Chondrocyte (in vitro differentiated cells): ENCODE data around the gene SLC17A4. TPM values are rescaled to one million over a fixed set of nuclear protein-coding genes. Genes with fewer than 3 reads are reported as not detected.

Experiments
- DNase-seq: peaks from one replicate; pipeline ENCODE4 v3.0.0; 2021; ENCODE audit warnings: mixed read lengths, low spot score
- H3K27ac Mint-ChIP-seq: one replicate; pipeline ENCODE4 v1.8.0; 2021; ENCODE audit warnings: mild to moderate bottlenecking, moderate library complexity, mixed read lengths; ENCODE audit not compliant: unreplicated experiment
- H3K27me3 Mint-ChIP-seq: 2 replicates; pipeline ENCODE4 v1.8.0; 2021; ENCODE audit warnings: low read depth, mixed read lengths
- H3K36me3 Mint-ChIP-seq: 2 replicates; pipeline ENCODE4 v1.8.0; 2021; ENCODE audit warnings: low read depth, mixed read lengths
- H3K4me1 Mint-ChIP-seq: 2 replicates; pipeline ENCODE4 v1.8.0; 2021; ENCODE audit warnings: low read depth, mild to moderate bottlenecking, mixed read lengths
- H3K4me3 Mint-ChIP-seq: one replicate; pipeline ENCODE4 v1.8.0; 2021; ENCODE audit warnings: mild to moderate bottlenecking, moderate library complexity, mixed read lengths; ENCODE audit not compliant: unreplicated experiment
- H3K9me3 Mint-ChIP-seq: 2 replicates; pipeline ENCODE4 v1.8.0; 2021; ENCODE audit warnings: low read depth, mixed read lengths
- total RNA-seq: library from RNA; stranded (reverse); gene quantifications from 3 replicates; pipeline ENCODE4 v1.2.1, GENCODE V29; 2021
- TF ChIP-seq, protein P1 (sequence below): fragments of 200-600 bp; sonication (generic); IDR thresholded peaks from 2 replicates; pipeline ENCODE4 v1.5.0; 2021; ENCODE audit warnings: antibody characterized with exemption, mild to moderate bottlenecking, moderate library complexity

Gene SLC17A4
- total RNA-seq, 1 donor from 2014 or later = not detected

DNA sequence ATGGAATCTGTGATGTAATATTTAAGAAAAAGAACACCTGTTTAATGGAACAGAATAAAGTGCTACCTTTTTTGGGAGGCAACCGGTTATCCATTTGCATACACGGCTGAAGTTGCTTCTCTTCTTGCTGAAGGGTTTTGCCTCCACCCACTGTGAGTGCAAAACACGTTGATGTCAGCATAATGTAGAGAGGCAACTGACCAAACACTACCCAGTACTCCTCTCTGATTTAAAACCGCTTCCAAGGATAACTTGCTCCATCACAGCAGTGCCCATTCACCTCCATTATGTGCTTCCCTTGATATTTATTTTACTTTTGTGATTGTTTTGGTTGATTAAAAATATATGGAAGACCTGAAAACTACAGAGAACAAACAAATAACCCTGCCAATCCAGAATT is 75.9 kb downstream of the SLC17A4 start:
- Mint-ChIP-seq H3K4me3 (no peak overlapping the region), H3K27ac (no peak overlapping the region), H3K9me3 (peaks cover 2% of the 10 kb centered on the region), H3K36me3 (no peaks in the 10 kb centered on the region), H3K4me1 (no peaks in the 10 kb centered on the region), H3K27me3 (peaks cover 32% of the 10 kb centered on the region)
- DNase-seq = no peak
- TF ChIP-seq, protein P1, sequence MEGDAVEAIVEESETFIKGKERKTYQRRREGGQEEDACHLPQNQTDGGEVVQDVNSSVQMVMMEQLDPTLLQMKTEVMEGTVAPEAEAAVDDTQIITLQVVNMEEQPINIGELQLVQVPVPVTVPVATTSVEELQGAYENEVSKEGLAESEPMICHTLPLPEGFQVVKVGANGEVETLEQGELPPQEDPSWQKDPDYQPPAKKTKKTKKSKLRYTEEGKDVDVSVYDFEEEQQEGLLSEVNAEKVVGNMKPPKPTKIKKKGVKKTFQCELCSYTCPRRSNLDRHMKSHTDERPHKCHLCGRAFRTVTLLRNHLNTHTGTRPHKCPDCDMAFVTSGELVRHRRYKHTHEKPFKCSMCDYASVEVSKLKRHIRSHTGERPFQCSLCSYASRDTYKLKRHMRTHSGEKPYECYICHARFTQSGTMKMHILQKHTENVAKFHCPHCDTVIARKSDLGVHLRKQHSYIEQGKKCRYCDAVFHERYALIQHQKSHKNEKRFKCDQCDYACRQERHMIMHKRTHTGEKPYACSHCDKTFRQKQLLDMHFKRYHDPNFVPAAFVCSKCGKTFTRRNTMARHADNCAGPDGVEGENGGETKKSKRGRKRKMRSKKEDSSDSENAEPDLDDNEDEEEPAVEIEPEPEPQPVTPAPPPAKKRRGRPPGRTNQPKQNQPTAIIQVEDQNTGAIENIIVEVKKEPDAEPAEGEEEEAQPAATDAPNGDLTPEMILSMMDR = no peak

Other genes with a start within 250 kb of the SLC17A4 start
- gene SCGN, start 102.5 kb upstream of the SLC17A4 start, total RNA-seq = not detected in 3 replicates
- not detected in 3 replicates for gene SLC17A1, start 77.3 kb downstream of the SLC17A4 start, total RNA-seq
- not detected in 3 replicates for gene SLC17A3, start 119.5 kb downstream of the SLC17A4 start, total RNA-seq
- gene SLC17A2, start 175.9 kb downstream of the SLC17A4 start, total RNA-seq = not detected in 3 replicates
- gene TRIM38, start 208.1 kb downstream of the SLC17A4 start, total RNA-seq = 7.1 to 7.4 TPM (median 7.2 TPM) in 3 replicates